ENCODE measurements around the gene SLC37A2.
A peak's percentile ranks its signal among the peaks of the same experiment; 100 is the strongest.

Gene SLC37A2

DNA sequence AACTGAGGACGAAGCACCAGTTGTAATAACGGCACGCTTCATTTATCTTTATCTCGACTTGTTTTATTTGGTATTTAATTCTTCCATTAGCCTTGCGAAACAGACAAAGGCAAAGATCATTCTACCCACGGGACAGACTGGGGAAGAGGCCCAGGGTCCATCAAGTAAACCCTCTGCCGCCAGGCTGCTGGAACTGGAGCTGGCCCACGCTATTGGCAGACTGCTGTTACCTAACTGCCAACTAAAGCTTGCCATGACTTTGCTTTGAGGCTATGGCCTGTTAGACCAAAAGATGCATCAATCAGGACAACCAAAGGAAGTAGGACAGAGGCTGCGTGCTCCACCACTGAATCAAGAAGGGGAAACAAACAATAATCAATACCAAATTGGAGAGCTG, 49.1 kb downstream of the SLC37A2 start:
- DNase-seq = no peak

DNA sequence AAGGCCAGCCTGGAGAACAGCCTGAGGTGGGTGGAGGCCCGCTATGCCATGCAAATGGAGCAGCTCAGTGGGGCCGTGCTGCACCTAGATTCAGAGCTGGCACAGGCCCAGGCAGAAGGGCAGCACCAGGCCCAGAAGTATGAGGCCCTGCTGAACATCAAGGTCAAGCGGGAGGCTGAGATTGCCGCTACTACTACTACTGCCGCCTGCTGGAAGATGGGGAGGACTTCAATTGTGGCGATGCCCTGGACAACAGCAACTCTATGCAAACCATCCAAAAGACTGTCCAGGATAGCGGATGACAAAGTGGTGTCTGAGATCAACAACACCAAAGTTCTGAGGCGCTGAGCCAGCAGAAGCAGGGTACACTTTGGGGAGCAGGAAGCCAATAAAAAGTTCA, 51.4 kb downstream of the SLC37A2 start:
- no peak for DNase-seq

DNA sequence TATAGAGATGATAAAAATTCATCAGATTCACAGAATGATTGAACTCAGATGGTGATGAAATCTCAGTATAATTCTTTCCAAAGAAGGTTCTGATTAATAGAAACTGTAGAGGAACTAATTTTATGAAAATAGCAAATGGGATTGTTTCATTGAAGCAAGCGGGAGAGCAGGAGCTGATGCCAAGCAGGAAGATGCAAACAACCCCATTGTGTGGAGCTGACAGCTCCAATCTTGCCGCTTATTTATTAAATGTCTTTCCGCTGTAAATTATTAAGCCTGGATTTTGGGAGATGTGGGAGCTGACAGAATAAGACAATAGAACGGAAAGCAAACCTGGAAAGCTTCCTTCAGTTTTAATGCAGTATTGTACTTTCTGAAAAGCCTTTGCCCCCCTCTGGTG, 54.3 kb downstream of the SLC37A2 start:
- no peak for DNase-seq

DNA sequence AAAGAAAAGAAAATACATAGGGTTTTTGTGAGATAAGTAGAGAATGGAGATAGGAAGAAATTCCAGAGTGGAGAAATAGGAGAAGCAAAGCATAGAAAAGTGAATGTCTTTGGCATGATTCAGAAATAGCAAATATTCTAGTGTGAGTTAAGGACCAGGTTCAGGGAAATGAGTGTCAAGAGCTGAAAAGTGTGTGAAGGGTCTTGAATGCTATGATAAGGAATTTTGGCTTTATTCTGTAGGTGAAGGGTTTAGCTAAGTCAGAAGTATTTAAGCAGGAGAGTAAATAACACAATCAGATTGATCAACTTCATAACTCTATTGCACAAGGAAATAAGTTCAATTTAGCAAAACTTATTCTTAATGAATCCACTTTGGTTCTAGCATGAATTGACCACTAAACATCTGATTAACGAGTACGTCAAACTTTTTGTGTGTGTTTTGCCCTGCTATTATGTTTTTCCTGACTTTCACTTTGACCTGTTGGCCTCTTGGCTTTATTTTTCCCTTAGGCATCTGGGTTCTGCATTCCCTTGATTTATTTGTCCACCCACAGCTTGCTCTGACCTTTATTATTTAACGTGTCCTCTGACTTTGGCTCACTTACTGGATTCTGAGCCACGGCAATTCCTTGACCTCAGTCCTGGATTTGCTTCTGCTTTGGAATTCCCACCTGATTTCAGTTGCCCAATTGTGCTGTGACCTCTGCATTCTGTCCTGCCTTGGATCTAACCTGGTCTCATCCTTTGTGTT, 60.3 kb downstream of the SLC37A2 start:
- no peak for DNase-seq

DNA sequence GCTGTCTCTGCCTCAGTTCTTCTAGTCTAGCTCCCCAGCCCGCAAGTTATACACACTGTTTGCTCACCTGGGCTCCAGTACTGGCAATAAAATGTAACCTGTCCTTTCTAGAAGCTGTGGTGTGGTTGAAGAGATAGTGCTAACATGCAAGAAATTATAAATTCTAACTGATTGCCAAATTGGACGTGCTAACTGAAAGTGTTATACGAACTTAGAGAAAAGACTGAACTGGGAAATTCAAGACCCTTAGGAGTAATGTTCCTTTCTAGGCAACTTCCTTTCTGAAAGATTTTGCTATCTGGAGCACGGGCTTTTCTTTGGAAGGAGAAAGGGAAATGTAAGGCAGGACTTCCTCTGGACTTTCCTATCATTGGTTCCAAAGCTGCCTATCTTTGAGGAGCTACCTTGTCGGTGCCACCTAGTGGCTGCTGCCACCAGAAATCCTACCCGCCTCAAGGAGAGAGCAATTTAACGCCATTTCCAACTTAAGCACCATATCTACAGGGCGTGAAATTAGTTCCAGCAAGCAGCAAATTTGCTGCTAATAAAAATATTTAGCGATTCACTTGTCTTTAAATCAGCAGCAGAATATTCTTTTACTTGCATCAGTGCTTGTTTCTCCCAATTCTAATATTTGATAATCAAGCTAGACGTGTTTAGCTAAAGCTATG, 61.0 kb downstream of the SLC37A2 start:
- DNase-seq = peak; percentile 31

DNA sequence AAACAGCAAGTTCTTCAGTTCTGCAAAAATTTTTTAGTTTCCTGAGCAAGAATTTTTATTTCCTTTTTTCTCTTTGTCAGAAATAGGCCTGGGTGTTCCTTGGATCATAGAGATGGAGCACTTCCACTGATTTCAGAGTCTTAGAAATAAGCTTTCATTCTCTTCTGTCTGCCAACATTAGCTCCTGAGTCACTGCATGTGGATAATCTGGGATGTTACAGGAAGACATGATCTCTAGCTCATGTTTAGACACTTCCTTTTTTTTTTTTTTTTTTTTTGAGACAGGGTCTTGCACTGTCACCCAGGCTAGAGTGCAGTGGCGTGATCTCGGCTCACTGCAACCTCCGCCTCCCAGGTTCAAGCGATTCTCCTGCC, 61.5 kb downstream of the SLC37A2 start:
- DNase-seq = no peak

DNA sequence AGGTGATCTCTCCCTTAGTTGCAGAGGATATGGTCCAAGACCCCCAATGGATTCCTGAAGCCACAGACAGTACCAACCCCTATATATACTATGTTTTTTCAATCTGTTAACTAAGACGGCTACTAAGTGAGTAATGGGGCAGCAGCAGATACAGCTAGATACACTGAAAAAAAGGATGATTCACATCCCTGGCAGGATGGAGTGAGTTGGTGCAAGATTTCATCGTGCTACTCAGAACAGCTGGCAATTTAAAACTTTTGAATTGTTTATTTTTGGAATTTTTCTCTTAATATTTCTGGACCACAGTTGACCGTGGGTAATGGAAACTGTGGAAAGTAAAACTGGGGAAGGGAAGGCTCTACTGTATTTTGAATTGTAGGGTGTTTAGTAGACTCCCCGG, 65.3 kb downstream of the SLC37A2 start:
- no peak for DNase-seq

DNA sequence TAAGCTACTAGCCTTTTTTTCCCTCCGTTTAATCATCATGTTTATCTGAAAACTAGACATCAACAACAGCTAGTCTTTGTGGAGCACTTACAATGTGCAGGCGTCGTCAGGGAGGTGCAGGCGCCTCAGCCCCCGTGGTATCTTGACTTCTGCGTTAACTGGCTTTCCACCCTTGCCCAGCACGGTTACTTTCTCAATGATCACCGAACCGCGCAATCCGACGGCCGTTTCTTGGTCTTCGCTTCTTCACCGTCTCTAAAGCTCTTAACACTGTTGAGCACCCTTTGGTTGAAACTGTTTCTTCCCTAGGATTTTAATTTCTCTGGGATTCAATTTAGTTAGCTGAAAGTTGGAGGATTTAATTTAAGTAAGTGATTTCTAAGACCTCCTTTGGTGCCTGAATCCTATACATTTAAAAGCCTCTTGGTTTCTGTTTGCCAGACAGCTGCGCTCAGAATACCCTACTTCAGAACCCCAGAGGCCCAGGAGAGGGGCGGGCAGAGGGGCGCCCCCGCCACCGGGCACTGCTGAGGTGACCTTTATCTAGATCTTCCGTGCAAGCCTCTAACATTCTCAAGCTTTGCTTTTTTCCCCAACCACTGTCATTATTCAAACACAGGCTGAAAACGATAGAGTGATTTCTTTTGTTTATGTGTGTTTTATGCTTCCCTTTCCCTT, 66.3 kb downstream of the SLC37A2 start:
- no peak for DNase-seq

DNA sequence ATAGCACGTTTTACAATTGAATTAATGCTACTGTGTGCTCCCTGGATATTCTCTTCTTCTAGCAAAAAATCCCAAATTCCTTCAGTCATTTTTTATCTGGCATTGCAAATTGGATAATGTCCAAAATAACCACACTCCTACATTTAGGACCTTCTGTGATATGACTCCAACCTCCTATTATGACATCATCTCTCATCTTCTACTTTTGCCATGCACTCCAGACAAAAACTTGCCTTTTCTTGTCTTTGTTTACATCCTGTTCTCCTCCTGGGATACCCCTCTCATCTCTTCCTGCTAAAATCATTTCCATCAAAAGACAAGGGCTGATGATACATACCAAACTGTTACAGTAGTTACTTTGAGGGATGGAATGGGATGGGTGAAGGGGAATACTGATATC, 69.0 kb downstream of the SLC37A2 start:
- DNase-seq = no peak

DNA sequence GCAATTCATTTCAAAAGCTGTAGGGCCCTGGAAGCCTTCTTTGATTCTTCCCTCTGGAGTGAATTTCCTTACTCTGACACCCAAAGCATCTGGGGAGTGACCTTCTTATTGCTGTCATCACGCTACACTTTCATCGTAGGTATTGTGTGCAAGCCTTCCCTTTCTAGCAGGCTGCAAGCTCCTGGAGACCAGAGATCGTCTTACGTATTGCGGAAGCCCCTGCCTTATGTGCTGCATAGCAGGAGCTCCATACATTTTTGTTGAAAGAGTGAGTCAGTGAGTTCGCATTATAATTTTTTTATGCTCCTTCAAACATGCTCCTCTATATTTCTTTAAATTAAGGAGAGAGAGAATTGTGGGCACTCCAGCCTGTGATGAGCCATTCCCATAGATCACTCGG, 69.5 kb downstream of the SLC37A2 start:
- no peak for DNase-seq

DNA sequence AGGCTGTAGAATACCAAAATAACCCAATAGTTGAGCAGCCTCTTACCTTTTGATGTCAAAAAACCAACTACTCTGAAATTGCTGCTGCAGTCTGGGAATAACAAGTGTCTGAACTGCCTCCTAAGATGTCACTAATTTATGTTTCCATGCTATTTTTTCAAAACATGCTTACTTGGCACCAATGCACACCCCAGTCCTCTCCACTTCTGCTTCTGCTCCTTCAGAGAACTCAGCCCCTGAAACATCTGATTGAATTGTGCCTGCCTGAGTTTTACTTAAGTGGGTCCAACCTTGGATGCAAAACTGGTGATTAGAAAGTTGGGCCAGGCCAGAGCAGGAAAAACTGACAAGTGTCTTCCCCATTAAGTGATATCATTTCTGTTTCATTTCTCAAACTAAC, 72.9 kb downstream of the SLC37A2 start:
- no peak for DNase-seq

DNA sequence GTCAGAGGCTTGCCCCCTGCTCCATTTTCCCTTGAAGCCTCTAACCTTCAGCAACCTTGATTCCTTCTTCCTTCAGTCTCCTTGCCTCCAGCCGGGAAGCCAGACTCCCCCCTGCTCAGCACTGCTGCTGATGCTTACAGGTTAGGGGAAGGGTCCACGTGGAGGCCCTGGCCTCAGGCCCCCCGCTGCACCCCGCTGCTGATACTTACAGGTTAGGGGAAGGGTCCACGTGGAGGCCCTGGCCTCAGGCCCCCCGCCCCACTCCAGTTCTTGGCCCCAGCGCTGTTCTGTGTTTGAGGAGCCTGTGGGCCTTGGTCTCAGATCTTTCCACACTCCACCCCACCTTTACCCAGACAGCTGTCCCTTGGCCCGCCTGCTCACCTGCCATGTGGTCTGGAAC, 75.9 kb downstream of the SLC37A2 start:
- no peak for DNase-seq

DNA sequence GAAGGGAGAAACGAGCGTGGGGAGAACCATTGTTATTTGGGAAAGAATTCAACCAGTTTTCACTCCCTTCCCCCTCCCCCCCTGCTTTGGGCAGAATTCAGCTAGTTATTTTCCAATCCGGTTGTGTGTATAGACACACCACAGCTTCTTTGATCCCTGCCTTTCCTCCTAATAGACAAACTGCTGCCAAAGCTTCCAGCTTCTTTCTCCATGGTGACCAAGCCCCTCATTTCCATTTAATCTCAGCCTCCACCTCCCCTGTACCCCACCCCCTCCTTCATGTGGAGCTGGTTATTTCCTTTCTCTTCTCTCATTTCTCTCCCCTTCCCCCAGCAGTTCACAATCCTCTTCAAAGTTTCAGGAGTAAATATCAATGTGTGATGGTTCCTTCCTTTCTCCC, 76.7 kb downstream of the SLC37A2 start:
- DNase-seq = no peak
